ENCODE results near the gene TOP3B. TPM values are rescaled to one million over a fixed set of nuclear protein-coding genes. Genes with fewer than 3 reads are reported as not detected.

Gene TOP3B
- total and polyA plus RNA-seq, 2 experiments from 2014 or later = 35.7 to 77.7 TPM

- TF ChIP-seq, protein P1, sequence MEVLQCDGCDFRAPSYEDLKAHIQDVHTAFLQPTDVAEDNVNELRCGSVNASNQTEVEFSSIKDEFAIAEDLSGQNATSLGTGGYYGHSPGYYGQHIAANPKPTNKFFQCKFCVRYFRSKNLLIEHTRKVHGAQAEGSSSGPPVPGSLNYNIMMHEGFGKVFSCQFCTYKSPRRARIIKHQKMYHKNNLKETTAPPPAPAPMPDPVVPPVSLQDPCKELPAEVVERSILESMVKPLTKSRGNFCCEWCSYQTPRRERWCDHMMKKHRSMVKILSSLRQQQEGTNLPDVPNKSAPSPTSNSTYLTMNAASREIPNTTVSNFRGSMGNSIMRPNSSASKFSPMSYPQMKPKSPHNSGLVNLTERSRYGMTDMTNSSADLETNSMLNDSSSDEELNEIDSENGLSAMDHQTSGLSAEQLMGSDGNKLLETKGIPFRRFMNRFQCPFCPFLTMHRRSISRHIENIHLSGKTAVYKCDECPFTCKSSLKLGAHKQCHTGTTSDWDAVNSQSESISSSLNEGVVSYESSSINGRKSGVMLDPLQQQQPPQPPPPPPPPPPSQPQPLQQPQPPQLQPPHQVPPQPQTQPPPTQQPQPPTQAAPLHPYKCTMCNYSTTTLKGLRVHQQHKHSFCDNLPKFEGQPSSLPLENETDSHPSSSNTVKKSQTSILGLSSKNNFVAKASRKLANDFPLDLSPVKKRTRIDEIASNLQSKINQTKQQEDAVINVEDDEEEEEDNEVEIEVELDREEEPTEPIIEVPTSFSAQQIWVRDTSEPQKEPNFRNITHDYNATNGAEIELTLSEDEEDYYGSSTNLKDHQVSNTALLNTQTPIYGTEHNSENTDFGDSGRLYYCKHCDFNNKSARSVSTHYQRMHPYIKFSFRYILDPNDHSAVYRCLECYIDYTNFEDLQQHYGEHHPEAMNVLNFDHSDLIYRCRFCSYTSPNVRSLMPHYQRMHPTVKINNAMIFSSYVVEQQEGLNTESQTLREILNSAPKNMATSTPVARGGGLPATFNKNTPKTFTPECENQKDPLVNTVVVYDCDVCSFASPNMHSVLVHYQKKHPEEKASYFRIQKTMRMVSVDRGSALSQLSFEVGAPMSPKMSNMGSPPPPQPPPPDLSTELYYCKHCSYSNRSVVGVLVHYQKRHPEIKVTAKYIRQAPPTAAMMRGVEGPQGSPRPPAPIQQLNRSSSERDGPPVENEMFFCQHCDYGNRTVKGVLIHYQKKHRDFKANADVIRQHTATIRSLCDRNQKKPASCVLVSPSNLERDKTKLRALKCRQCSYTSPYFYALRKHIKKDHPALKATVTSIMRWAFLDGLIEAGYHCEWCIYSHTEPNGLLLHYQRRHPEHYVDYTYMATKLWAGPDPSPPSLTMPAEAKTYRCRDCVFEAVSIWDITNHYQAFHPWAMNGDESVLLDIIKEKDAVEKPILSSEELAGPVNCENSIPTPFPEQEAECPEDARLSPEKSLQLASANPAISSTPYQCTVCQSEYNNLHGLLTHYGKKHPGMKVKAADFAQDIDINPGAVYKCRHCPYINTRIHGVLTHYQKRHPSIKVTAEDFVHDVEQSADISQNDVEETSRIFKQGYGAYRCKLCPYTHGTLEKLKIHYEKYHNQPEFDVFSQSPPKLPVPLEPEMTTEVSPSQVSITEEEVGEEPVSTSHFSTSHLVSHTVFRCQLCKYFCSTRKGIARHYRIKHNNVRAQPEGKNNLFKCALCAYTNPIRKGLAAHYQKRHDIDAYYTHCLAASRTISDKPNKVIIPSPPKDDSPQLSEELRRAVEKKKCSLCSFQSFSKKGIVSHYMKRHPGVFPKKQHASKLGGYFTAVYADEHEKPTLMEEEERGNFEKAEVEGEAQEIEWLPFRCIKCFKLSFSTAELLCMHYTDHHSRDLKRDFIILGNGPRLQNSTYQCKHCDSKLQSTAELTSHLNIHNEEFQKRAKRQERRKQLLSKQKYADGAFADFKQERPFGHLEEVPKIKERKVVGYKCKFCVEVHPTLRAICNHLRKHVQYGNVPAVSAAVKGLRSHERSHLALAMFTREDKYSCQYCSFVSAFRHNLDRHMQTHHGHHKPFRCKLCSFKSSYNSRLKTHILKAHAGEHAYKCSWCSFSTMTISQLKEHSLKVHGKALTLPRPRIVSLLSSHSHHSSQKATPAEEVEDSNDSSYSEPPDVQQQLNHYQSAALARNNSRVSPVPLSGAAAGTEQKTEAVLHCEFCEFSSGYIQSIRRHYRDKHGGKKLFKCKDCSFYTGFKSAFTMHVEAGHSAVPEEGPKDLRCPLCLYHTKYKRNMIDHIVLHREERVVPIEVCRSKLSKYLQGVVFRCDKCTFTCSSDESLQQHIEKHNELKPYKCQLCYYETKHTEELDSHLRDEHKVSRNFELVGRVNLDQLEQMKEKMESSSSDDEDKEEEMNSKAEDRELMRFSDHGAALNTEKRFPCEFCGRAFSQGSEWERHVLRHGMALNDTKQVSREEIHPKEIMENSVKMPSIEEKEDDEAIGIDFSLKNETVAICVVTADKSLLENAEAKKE (CRISPR knock-in tag; IDR thresholded peaks at IDR 0.05) = no peak
- TF ChIP-seq, protein P2, sequence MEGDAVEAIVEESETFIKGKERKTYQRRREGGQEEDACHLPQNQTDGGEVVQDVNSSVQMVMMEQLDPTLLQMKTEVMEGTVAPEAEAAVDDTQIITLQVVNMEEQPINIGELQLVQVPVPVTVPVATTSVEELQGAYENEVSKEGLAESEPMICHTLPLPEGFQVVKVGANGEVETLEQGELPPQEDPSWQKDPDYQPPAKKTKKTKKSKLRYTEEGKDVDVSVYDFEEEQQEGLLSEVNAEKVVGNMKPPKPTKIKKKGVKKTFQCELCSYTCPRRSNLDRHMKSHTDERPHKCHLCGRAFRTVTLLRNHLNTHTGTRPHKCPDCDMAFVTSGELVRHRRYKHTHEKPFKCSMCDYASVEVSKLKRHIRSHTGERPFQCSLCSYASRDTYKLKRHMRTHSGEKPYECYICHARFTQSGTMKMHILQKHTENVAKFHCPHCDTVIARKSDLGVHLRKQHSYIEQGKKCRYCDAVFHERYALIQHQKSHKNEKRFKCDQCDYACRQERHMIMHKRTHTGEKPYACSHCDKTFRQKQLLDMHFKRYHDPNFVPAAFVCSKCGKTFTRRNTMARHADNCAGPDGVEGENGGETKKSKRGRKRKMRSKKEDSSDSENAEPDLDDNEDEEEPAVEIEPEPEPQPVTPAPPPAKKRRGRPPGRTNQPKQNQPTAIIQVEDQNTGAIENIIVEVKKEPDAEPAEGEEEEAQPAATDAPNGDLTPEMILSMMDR (conservative IDR thresholded peaks at IDR 0.05; ENCODE audit: low read depth in 2 of 2) = no peak
- TF ChIP-seq STAT1 (IDR thresholded peaks at IDR 0.05; ENCODE audit: unreplicated experiment) (no peak), ETS1 (IDR thresholded peaks at IDR 0.05) (no peak), EZH2phosphoT487 (IDR thresholded peaks at IDR 0.05; ENCODE audit: unreplicated experiment) (no peak), ZNF331 (CRISPR knock-in tag; IDR thresholded peaks at IDR 0.05; ENCODE audit: low read depth) (no peak)
- TF ChIP-seq, protein P3, sequence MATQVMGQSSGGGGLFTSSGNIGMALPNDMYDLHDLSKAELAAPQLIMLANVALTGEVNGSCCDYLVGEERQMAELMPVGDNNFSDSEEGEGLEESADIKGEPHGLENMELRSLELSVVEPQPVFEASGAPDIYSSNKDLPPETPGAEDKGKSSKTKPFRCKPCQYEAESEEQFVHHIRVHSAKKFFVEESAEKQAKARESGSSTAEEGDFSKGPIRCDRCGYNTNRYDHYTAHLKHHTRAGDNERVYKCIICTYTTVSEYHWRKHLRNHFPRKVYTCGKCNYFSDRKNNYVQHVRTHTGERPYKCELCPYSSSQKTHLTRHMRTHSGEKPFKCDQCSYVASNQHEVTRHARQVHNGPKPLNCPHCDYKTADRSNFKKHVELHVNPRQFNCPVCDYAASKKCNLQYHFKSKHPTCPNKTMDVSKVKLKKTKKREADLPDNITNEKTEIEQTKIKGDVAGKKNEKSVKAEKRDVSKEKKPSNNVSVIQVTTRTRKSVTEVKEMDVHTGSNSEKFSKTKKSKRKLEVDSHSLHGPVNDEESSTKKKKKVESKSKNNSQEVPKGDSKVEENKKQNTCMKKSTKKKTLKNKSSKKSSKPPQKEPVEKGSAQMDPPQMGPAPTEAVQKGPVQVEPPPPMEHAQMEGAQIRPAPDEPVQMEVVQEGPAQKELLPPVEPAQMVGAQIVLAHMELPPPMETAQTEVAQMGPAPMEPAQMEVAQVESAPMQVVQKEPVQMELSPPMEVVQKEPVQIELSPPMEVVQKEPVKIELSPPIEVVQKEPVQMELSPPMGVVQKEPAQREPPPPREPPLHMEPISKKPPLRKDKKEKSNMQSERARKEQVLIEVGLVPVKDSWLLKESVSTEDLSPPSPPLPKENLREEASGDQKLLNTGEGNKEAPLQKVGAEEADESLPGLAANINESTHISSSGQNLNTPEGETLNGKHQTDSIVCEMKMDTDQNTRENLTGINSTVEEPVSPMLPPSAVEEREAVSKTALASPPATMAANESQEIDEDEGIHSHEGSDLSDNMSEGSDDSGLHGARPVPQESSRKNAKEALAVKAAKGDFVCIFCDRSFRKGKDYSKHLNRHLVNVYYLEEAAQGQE (IDR thresholded peaks at IDR 0.05; ENCODE audit: unreplicated experiment) = no peak
Measured at GRCh38 chr22:21923163-21923561, 59.4 kb downstream of the TOP3B start (continued).

Data from GM23338 (cell line).